A549 treated with GW870086 at 1 μM for 4 hours (cell line): Measurements from ENCODE around the gene IL18R1. TPM values are rescaled to one million over a fixed set of nuclear protein-coding genes. Genes with fewer than 3 reads are reported as not detected.

ENCODE experiments used
- total RNA-seq: library from RNA; stranded (reverse); fragments of 200-300 nt; extraction: Qiagen RNA extraction; gene quantifications from 5 replicates; pipeline ENCODE4 v1.2.3, GENCODE V29; 2022; ENCODE audit warnings: low read depth

IL18R1 gene
- 0.69 to 1.3 TPM (median 0.79 TPM) in 5 replicates for total RNA-seq

GRCh38 chr2:102355526-102356380, at the start of gene IL18R1:
TSS of gene IL18R1 (plus strand) at chr2:102355796. CDS start at chr2:102362661, 6,865 bp downstream.

DNA sequence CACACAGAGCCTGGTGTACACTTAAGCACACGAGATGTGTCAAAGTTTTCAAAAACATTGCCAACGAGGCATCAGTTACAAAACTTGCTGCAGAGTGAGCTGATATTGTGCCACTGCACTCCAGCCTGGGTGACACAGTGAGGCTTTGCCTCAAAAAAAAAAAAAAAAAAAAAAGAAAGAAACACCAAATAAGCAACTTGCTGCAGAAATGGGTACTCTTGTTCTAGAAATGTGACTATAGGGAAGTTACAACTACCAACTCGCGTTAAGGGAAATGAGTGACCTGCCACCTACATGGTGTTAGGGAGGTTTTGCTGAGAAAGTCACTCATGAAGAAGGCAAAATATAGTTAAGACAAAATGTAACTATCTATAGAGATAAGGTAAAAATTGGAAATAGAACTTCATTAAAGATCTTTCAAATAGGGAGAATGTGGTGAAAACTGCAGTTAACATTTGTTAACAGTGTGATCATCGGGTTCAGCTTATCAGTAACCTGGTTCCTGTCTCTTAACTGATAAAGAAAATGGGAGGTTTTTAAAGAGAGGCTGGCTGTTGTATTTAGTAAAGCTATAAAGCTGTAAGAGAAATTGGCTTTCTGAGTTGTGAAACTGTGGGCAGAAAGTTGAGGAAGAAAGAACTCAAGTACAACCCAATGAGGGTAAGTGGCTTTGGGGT, 44.5 kb upstream of the IL18R1 start, which contains the start of gene IL1RL1:
IL1RL1 (plus strand) TSS at position 600 of the 677 bp plus-strand sequence. CDS start 26,702 bp downstream, outside the sequence.

DNA sequence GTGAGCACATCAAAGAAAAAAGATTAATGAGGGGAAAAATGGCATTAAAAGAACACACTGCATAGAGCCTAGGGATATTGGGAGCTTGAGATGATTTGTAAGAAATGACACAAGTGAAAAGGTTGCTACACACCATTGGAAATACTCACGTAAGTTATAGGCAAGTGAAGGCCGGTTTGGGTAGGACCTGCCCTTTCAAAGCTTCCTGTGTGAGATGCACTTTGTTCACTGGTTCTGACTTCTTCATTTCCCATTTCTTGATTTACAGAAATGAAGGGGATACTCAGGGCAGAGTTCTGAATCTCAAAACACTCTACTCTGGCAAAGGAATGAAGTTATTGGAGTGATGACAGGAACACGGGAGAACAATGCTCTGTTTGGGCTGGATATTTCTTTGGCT, 67.3 kb downstream of the IL18R1 start, which contains the start of gene IL18RAP:
IL18RAP (plus strand) TSS at position 251 of the 400 bp plus-strand sequence; CDS start at position 369, 118 bp downstream.

Other genes starting within 250 kb of the IL18R1 start
- 24.1 to 37.2 TPM (median 32.8 TPM) in 5 replicates for gene IL1R1, start 213.1 kb upstream of the IL18R1 start, total RNA-seq
- 0.05 TPM in 1 of 5 replicates, not detected in the others for gene IL1RL2, start 168.8 kb upstream of the IL18R1 start, total RNA-seq
- gene IL1RL1, start 44.2 kb upstream of the IL18R1 start, total RNA-seq: 0.53 to 1.4 TPM (median 0.83 TPM) in 5 replicates
- 0.09 TPM in 1 of 5 replicates, not detected in the others for gene IL18RAP, start 67.4 kb downstream of the IL18R1 start, total RNA-seq
- not detected in 5 replicates for gene SLC9A4, start 117.4 kb downstream of the IL18R1 start, total RNA-seq